Upper lobe of right lung (tissue), 1 donor: ENCODE data around the gene ECI1. TPM values are rescaled to one million over a fixed set of nuclear protein-coding genes. Genes with fewer than 3 reads are reported as not detected.
A peak's percentile ranks its signal among the peaks of the same experiment; 100 is the strongest.
"Not testable (repeated sequence)": the region's sequence is repeated elsewhere in the genome, so short reads cannot be mapped to it uniquely, and the experiment has no call there.

ENCODE experiments used
- ATAC-seq: fragments of 200-7000 bp; cut with Tn5 transposase; one replicate; pipeline ENCODE4 v1.9.1; 2020; ENCODE audit warnings: mild to moderate bottlenecking, moderate library complexity
- DNase-seq: peaks from one replicate; pipeline ENCODE4 v3.0.0-alpha.2; 2020
- H3K27ac ChIP-seq: fragments of 200-600 bp; one replicate; pipeline ENCODE4 v1.8.0; 2022
- H3K27me3 ChIP-seq: fragments of 200-600 bp; one replicate; pipeline ENCODE4 v1.8.0; 2022; ENCODE audit warnings: mild to moderate bottlenecking
- H3K36me3 ChIP-seq: fragments of 200-600 bp; one replicate; pipeline ENCODE4 v1.8.0; 2022
- H3K4me1 ChIP-seq: fragments of 200-600 bp; one replicate; pipeline ENCODE4 v1.8.0; 2022
- H3K4me3 ChIP-seq: fragments of 200-600 bp; one replicate; pipeline ENCODE4 v1.8.0; 2022; ENCODE audit warnings: mild to moderate bottlenecking
- H3K9me3 ChIP-seq: fragments of 200-600 bp; one replicate; pipeline ENCODE4 v1.8.0; 2022
- CTCF ChIP-seq: fragments of 200-600 bp; IDR thresholded peaks from one replicate; pipeline ENCODE4 v1.8.0; 2022; ENCODE audit warnings: antibody characterized with exemption
- intact Hi-C: fragments of 100-400 bp; cut with DNase I; formaldehyde crosslinking; loops from one replicate; pipeline ENCODE4 v1.11.0; 2022
- total RNA-seq: library from RNA; stranded (reverse); fragmentation: NEBNext Ultra II Directional; extraction: Animal tissue kit (Norgen Biotek cat#: 25700); gene quantifications from one replicate; pipeline ENCODE4 v1.2.1, GENCODE V29; 2021
- donor health status: DM: no; HTN: yes; CAD: no; lungs with severe emphysema.

Gene ECI1
- total RNA-seq, 1 donor from 2014 or later = 46.2 TPM

- DNase-seq (no peak), ATAC-seq (no peak)
- no peaks in the 10 kb centered on the region for H3K4me1 ChIP-seq
- H3K9me3 ChIP-seq = no peaks in the 10 kb centered on the region
- H3K4me3 ChIP-seq = no peak overlapping the region
- TF ChIP-seq CTCF = no peak
- H3K36me3 ChIP-seq = peaks cover 49% of the 10 kb centered on the region
- intact Hi-C loops = no loop called here
- no peak overlapping the region for H3K27ac ChIP-seq
- H3K27me3 ChIP-seq = no peaks in the 10 kb centered on the region
These were observed 8.3 kb downstream of the ECI1 start for GRCh38 chr16:2243031-2243528.

DNA sequence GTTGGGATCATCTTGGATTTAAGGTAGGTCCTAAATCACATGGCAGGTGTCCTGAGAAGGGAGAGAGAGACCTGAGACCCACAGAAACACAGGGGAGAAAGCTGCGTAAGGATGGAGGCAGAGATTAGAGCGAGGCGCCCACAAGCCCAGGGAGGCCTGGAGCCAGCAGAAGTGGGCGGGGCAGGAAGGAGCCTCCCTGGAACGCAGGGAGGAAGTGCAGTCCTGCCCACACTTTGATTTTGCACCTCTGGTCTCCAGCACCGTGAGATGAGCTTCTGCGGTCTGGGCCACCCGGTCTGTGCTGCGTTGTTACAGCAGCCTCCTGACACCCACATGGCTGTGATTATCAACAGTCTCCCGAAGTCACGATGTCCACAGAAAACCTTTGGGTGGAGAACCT is 8.8 kb downstream of the ECI1 start:
- H3K4me1 ChIP-seq = peaks cover 2% of the 10 kb centered on the region
- ATAC-seq (no peak), DNase-seq (no peak)
- no peak overlapping the region for H3K27ac ChIP-seq
- intact Hi-C loops = no loop called here
- H3K9me3 ChIP-seq = no peaks in the 10 kb centered on the region
- TF ChIP-seq CTCF = no peak
- H3K27me3 ChIP-seq = peaks cover 4% of the 10 kb centered on the region
- no peak overlapping the region for H3K4me3 ChIP-seq
- peaks cover 49% of the 10 kb centered on the region for H3K36me3 ChIP-seq

GRCh38 chr16:2240331-2240730 is 11.1 kb downstream of the ECI1 start:
- H3K9me3 ChIP-seq, H3K27ac ChIP-seq, intact Hi-C loops, H3K4me3 ChIP-seq, DNase-seq, ATAC-seq: not testable (repeated sequence)
- Histone ChIP-seq H3K27me3 (peaks cover 24% of the 10 kb centered on the region), H3K36me3 (peaks cover 38% of the 10 kb centered on the region), H3K4me1 (peaks cover 17% of the 10 kb centered on the region)

DNA sequence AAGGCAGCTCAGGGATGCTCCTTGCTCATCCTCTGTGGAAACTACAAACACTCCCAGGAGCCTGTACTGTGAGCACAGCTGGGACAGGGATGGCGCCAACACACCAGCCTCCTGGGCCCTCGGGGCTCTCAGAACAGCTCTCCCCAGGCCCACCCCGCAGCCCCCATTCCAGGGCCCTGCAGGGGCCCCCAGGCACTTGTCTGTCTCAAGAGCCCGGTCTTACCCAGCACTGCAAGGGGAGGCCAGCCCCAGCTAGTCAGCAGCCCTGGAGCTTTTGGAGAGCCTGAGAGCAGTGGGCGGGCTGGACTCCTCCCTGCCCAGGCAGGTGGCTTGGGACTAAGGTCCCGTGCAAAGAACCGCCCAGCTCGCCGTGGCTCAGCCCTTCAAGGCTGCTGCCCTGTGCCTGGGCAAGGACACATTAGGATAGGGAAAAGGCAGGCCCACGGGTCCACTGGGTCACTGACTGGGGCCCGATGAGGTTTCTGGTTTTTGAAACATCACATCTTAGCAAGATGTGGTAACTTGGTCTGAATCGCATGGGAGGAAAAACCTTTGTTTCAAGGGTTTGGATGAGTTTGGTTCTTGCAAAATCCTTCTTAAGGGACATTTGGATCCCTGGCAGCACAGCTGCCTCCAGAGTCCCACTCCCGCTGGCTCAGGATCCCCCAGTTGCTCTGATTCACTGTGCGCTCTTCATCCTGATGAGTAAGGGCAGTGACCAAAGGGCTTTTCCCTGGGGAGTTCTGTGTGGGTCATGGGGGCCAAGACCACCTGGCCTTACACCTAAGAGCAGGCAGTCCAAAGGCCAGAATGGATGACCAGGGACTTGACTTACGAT is 12.3 kb downstream of the ECI1 start:
- H3K4me3 ChIP-seq = no peak overlapping the region
- H3K27ac ChIP-seq = no peak overlapping the region
- no peaks in the 10 kb centered on the region for H3K9me3 ChIP-seq
- peaks cover 17% of the 10 kb centered on the region for H3K4me1 ChIP-seq
- H3K36me3 ChIP-seq = peaks cover 38% of the 10 kb centered on the region
- intact Hi-C loops = no loop called here
- DNase-seq (no peak), ATAC-seq (peak; percentile 5)
- no peak for TF ChIP-seq CTCF
- peaks cover 24% of the 10 kb centered on the region for H3K27me3 ChIP-seq

- ATAC-seq (peak; percentile 3), DNase-seq (no peak)
- H3K4me1 ChIP-seq = peaks cover 17% of the 10 kb centered on the region
- peaks cover 40% of the 10 kb centered on the region for H3K36me3 ChIP-seq
- H3K27me3 ChIP-seq = peaks cover 24% of the 10 kb centered on the region
- intact Hi-C loops = no loop called here
- H3K9me3 ChIP-seq = no peaks in the 10 kb centered on the region
- H3K4me3 ChIP-seq = no peak overlapping the region
- H3K27ac ChIP-seq = no peak overlapping the region
- no peak for TF ChIP-seq CTCF
These were observed 13.1 kb downstream of the ECI1 start for GRCh38 chr16:2238150-2238837.
